GM18505 (cell line): Measurements from ENCODE around the gene YWHAG.
"Not testable (repeated sequence)": the region's sequence is repeated elsewhere in the genome, so short reads cannot be mapped to it uniquely, and the experiment has no call there.

Experiments used
- ATAC-seq: cut with Tn5 transposase; IDR thresholded peaks from one replicate; pipeline ENCODE4 v1.9.1; 2021; ENCODE audit not compliant: unreplicated experiment
- POLR2A ChIP-seq: IDR thresholded peaks from 4 replicates; pipeline ENCODE4 v1.6.1; 2011; ENCODE audit warnings: borderline replicate concordance; ENCODE audit not compliant: insufficient read depth, insufficient read length; ENCODE audit errors: extremely low read depth

Gene YWHAG

GRCh38 chr7:76369018-76369417, 10.2 kb upstream of the YWHAG start:
- no peak for ATAC-seq
- no peak for TF ChIP-seq POLR2A

GRCh38 chr7:76368190-76368589, 9.4 kb upstream of the YWHAG start:
- no peak for TF ChIP-seq POLR2A
- ATAC-seq = no peak

DNA sequence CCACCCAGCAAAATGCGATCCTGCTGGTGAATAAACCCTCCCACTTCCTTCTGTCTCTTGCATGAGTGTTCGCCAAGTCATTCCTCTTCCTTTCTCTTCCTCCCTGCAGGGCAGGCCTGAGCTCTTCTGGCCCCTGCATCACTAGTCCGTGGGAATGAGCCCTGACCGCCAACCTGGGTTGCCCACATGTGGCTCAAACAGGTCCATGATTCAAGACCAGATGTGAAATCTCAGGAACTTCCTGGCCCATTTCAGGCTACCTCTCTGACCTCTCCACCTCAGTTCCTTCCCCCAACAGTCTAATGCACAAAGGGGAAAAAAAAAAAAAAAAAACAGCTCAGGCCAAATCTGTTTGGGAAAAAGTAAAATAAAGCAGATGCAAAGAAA, 5.4 kb upstream of the YWHAG start:
- no peak for ATAC-seq
- no peak for TF ChIP-seq POLR2A

- not testable (repeated sequence) for ATAC-seq
Measured at GRCh38 chr7:76363754-76364153, 5.0 kb upstream of the YWHAG start.

DNA sequence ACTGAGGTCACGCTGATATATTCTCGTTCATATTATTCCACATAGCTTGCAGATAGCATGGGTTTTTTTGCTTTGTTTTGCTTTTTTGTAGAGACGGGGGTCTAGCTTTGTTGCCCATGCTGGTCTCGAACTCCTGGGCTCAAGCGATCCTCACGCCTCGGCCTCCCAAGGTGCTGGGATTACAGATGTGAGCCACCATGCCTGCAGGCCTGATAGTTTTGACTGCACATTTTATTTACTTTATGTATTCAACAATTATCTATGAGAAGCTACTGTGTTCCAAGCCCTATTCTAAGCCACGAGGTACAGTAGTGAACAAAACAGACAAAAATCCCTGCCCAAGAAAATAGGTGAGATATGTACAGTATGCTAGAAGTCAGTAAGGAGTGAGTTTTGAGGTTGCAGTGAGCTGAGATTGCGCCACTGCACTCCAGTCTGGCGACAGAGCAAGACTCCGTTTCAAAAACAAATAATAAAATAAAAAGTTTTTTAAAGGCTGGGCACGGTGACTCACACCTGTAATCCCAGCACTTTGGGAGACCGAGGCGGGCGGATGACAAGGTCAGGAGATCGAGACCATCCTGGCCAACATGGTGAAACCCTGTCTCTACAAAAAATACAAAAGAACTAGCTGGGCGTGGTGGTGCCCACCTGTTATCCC, 1.3 kb upstream of the YWHAG start:
- no peak for ATAC-seq
- TF ChIP-seq POLR2A = no peak

DNA sequence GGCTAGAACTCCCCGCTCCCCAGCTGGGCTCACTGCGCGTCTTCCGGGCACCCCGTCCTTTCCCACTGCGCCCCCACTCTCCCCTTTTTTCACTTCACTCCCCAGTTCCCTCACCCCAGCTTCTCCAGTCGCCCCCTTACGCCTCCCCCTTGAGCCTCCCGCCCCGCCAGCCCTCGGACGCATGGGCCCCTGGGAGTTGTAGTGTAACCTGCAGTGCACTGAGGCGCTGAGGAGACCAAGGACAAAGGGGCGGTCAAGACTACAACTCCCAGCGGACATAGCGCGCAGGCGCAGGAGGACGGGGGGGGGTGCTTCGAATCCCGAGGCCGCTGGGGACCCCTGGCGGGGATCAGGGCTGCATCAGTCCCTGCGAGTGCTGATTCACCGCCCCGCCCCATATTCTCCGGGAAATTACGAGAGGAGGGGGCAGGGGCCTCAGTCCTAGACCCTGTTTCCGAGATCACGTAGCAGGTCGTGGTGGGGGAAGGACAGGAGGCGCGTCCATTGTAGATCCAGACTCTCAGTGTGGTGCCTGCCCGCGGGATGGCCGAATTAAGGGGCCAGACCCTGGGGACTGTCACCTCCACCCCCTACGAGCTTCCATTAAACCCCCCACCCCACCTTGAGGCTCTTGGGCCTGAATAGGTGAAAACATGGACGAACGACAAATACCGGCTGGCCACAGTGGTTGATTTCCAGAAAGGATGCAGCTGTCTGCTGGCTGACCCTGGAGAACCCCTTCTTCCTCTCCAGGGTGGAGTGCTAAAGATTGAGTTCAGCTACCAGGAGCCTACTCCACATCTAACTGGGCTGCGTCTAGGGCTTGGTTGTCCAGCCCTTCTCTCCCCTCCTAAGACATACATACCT, 553 bp upstream of the YWHAG start:
- ATAC-seq = peak; percentile 84
- peak; percentile 17 for TF ChIP-seq POLR2A

DNA sequence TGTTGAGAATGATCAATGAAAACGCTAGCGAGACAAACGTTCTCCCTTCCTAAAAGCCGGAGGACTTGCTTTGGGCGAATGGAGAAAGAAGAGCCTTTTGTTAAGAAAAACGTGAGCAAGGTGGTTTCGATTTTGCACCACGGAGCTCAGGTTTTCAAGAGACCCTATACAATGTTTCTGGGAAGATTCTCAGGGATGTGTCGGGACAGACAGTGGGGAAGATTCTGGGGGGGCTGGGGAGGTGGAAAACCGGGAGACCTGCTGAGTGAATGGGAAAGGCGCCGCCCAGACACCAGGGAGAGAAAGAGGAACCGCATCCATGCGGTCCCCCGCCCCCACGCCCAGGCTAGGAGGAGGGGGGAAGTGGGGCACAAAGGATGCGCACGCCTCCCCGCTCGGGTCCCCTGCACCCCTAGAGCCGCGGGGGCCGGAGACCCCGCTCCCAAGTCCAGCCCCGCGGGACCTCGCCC, 745 bp downstream of the YWHAG start:
- TF ChIP-seq POLR2A = no peak
- ATAC-seq = peak; percentile 36

GRCh38 chr7:76357475-76358010, 1.2 kb downstream of the YWHAG start:
- ATAC-seq = no peak
- no peak for TF ChIP-seq POLR2A

DNA sequence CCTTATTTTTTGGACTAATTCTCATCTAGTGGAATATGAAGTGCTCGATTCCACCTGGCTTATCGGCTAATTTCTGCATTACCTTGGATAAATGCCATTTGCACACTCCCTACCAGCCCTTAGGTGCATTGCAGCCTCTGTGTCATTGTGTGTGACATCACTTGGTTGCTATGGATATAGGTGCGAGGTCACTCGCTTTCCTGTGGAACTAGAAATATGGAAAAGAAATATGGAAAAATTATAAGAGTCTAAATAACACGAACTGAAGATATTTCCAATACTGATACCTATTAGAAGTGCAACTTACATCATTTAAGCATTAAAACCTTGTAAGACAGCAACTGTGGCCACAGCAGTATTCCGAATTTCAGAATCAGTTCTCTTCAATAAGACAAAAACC, 2.0 kb downstream of the YWHAG start:
- ATAC-seq = no peak
- TF ChIP-seq POLR2A = no peak

DNA sequence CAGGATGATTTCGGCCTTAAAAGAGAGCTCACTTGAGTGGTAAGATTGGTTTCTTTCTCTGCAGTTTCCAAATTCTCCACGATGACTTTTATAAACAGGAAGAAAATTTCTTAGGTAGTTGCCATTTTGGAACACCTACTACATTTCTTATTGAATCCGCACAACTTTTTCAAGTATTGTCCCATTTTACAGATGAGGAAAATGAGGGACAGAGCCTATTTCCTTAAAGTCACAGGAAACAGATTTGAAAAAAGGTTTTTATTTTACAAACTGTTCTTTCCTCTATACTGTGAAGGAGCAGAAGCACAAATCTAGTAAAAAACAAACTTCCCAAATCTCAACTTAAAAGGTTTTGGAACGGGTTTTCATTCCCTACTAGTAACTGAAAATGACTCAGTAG, 2.7 kb downstream of the YWHAG start:
- ATAC-seq = no peak
- TF ChIP-seq POLR2A = no peak

DNA sequence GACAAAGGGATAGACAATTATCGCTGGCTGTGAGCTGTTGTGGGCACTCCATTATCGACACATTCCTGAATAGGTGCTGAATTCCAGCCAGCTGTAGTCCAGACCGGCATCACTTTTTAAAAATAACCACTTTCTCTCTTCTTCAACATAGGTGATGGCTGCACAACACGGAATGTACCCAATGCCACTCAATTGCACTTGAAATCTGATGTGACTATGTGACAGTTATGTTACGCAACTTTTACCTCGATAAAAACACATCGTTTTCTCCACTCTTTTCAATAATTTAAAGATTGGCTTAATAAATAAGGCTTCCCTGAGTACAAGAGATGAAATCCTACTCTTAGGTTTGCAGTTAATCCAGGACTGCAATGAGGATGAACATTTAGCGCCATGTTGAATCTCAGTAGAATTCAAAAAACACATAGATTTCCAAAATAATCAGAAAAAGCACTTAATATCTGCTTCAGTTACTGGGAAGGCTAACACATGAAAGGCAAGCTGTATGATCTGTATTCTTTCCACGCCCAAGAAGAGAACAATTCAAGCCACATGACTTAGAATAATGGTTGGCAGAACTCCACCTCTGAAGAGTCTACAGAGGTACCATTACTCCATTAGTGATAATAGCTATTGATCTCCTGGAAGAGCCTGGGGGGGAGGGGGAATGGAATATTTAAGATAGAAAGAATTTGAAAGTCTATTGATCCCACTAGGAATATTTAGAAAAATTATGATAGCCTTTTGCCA, 3.6 kb downstream of the YWHAG start:
- no peak for ATAC-seq
- no peak for TF ChIP-seq POLR2A

- TF ChIP-seq POLR2A = no peak
- ATAC-seq = no peak
Measured at GRCh38 chr7:76354516-76354915, 4.3 kb downstream of the YWHAG start.

GRCh38 chr7:76353744-76354143, 5.0 kb downstream of the YWHAG start:
- TF ChIP-seq POLR2A = no peak

More at GRCh38 chr7:76353744-76354143, 5.0 kb downstream of the YWHAG start:
- no peak for ATAC-seq
